Breast epithelium (tissue), 3 donors: ENCODE results near the gene ABCA3.

Source experiments
- CTCF ChIP-seq, 3 donors: fragments of 450-650 bp; IDR thresholded peaks; one replicate each; pipeline ENCODE4 v1.5.1; 2016 to 2017; ENCODE audit warnings: antibody characterized with exemption in 3 of 3, mild to moderate bottlenecking in 3 of 3, moderate library complexity in 3 of 3
- POLR2A ChIP-seq: fragments of 450-650 bp; IDR thresholded peaks from one replicate; pipeline ENCODE4 v1.6.1; 2016; ENCODE audit warnings: antibody characterized with exemption, mild to moderate bottlenecking, moderate library complexity
- POLR2AphosphoS5 ChIP-seq, 3 donors: sonication (generic); formaldehyde crosslinking; IDR thresholded peaks; one replicate each; pipeline ENCODE4 v1.6.1; 2017; ENCODE audit warnings: antibody characterized with exemption in 3 of 3

- TF ChIP-seq CTCF (IDR thresholded peaks at IDR 0.05) (no peak), POLR2A (no peak), POLR2AphosphoS5 (IDR thresholded peaks at IDR 0.05) (no peak)
Observed at GRCh38 chr16:2289282-2289681, 51.2 kb downstream of the ABCA3 start.
